SK-N-SH (cell line): ENCODE results near the gene OTOR. TPM values are rescaled to one million over a fixed set of nuclear protein-coding genes. Genes with fewer than 3 reads are reported as not detected.

Experiments used
- CTCF ChIA-PET: fragments of 300-600, 350-600 bp; formaldehyde crosslinking; extraction: SDS; loops from one replicate; lab custom pipeline; 2021; lab: Yijun Ruan, JAX
- POLR2A ChIA-PET: fragments of 350-600 bp; sonication (Branson Sonifier 250); formaldehyde crosslinking; extraction: SDS; loops from one replicate; lab custom pipeline; 2020; ENCODE audit warnings: antibody characterized with exemption, inconsistent platforms; lab: Yijun Ruan, JAX
- DNase-seq: peaks from one replicate; pipeline ENCODE4 v3.0.0; 2012
- H2AFZ ChIP-seq: fragments of 200-600 bp; sonication (generic); 2 replicates; pipeline ENCODE4 v1.8.1; 2016; ENCODE audit warnings: antibody characterized with exemption, mild to moderate bottlenecking, low read depth
- H3F3A ChIP-seq: fragments of 200-600 bp; sonication (generic); replicated peaks from 2 replicates; pipeline ENCODE3; 2016; ENCODE audit warnings: antibody characterized with exemption, mild to moderate bottlenecking; ENCODE audit not compliant: insufficient read depth
- H3K27ac ChIP-seq, 2 experiments: fragments of 200-500 bp in 1 of 2; fragments of 200-600 bp in 1 of 2; sonication (Bioruptor generic) in 1 of 2; sonication (generic), shearing (Covaris generic) in 1 of 2; 2 replicates each; pipeline versions ENCODE4 v1.5.1 to v1.6.1; 2014 to 2016; ENCODE audit warnings: low read depth in 2 of 2, inconsistent platforms in 1 of 2, low read length in 1 of 2, mild to moderate bottlenecking in 1 of 2, mixed read lengths in 1 of 2
- H3K27me3 ChIP-seq: fragments of 200-600 bp; sonication (generic), shearing (Covaris generic); 2 replicates; pipeline ENCODE4 v1.6.1; 2016; ENCODE audit warnings: mixed run types; ENCODE audit not compliant: insufficient read depth
- H3K36me3 ChIP-seq, 2 experiments: fragments of 200-500 bp in 1 of 2; fragments of 200-600 bp in 1 of 2; sonication (Bioruptor generic) in 1 of 2; sonication (generic) in 1 of 2; replicated peaks in 1 of 2; 2 replicates each; pipeline versions ENCODE3 to v1.5.1; 2014 to 2016; ENCODE audit warnings: low read length in 1 of 2, mild to moderate bottlenecking in 1 of 2; ENCODE audit not compliant: insufficient read depth in 2 of 2, control insufficient read depth in 1 of 2
- H3K4me1 ChIP-seq, 2 experiments: fragments of 200-500 bp in 1 of 2; fragments of 200-600 bp in 1 of 2; sonication (Bioruptor generic) in 1 of 2; sonication (generic), shearing (Covaris generic) in 1 of 2; 2 replicates each; pipeline versions ENCODE4 v1.5.1 to v1.6.1; 2014 to 2016; ENCODE audit warnings: low read depth in 1 of 2, low read length in 1 of 2, mixed run types in 1 of 2; ENCODE audit not compliant: insufficient read depth in 2 of 2, control insufficient read depth in 1 of 2
- H3K4me2 ChIP-seq: fragments of 200-600 bp; sonication (generic), shearing (Covaris generic); 2 replicates; pipeline ENCODE4 v1.6.1; 2017; ENCODE audit warnings: mixed run types
- H3K4me3 ChIP-seq, 2 experiments: fragments of 200-500 bp in 1 of 2; fragments of 200-600 bp in 1 of 2; sonication (Bioruptor generic) in 1 of 2; sonication (generic), shearing (Covaris generic) in 1 of 2; 2 replicates each; pipeline versions ENCODE4 v1.5.1 to v1.8.1; 2014 to 2016; ENCODE audit warnings: low read depth in 2 of 2, inconsistent platforms in 1 of 2, low read length in 1 of 2, mild to moderate bottlenecking in 1 of 2, mixed read lengths in 1 of 2, moderate library complexity in 1 of 2
- H3K79me2 ChIP-seq: fragments of 200-600 bp; sonication (generic); 2 replicates; pipeline ENCODE4 v1.8.1; 2017; ENCODE audit warnings: mild to moderate bottlenecking; ENCODE audit not compliant: insufficient read depth
- H3K9ac ChIP-seq: fragments of 200-600 bp; sonication (generic); 2 replicates; pipeline ENCODE4 v1.6.1; 2017; ENCODE audit warnings: mixed run types
- H3K9me2 ChIP-seq: fragments of 200-600 bp; sonication (generic); 2 replicates; pipeline ENCODE4 v1.6.1; 2017; ENCODE audit warnings: mixed run types
- H3K9me3 ChIP-seq: fragments of 200-600 bp; sonication (generic); 2 replicates; pipeline ENCODE4 v1.6.1; 2017; ENCODE audit warnings: mixed run types, mild to moderate bottlenecking, moderate library complexity
- H4K20me1 ChIP-seq: fragments of 200-600 bp; sonication (generic); 2 replicates; pipeline ENCODE4 v1.6.1; 2017; ENCODE audit warnings: mild to moderate bottlenecking, mixed run types; ENCODE audit not compliant: insufficient read depth
- CHD2 ChIP-seq: fragments of 150-350 bp; IDR thresholded peaks from 2 replicates; pipeline ENCODE4 v1.6.1; 2018; ENCODE audit warnings: low read length; ENCODE audit not compliant: partially characterized antibody
- CTCF ChIP-seq: fragments of 200-600 bp; sonication (generic); IDR thresholded peaks from 2 replicates; pipeline ENCODE4 v1.6.1; 2017; ENCODE audit warnings: antibody characterized with exemption, mild to moderate bottlenecking, moderate library complexity
- ELF1 ChIP-seq: IDR thresholded peaks from 2 replicates; pipeline ENCODE4 v1.4.0; 2012
- EP300 ChIP-seq, 2 experiments: IDR thresholded peaks; 2 replicates each; pipeline versions ENCODE4 v1.4.0 to v1.6.1; 2012; ENCODE audit warnings: borderline replicate concordance in 1 of 2, low read depth in 1 of 2, low read length in 1 of 2
- FOXJ3 ChIP-seq: sonication (generic); formaldehyde crosslinking; IDR thresholded peaks from 2 replicates; pipeline ENCODE4 v1.5.1; 2020; ENCODE audit warnings: mild to moderate bottlenecking, missing genetic modification reagents
- FOXM1 ChIP-seq: IDR thresholded peaks from 2 replicates; pipeline ENCODE4 v1.4.0; 2012; ENCODE audit warnings: low read depth, mild to moderate bottlenecking
- GATA2 ChIP-seq: sonication (generic); formaldehyde crosslinking; IDR thresholded peaks from 2 replicates; pipeline ENCODE4 v1.5.0; 2020; ENCODE audit warnings: mild to moderate bottlenecking, missing genetic modification reagents
- IRF3 ChIP-seq: fragments of 150-350 bp; IDR thresholded peaks from 2 replicates; pipeline ENCODE4 v1.6.1; 2016; ENCODE audit warnings: mild to moderate bottlenecking, low read depth, low read length
- JUND ChIP-seq: IDR thresholded peaks from 2 replicates; pipeline ENCODE4 v1.4.0; 2012
- MAX ChIP-seq: IDR thresholded peaks from 2 replicates; pipeline ENCODE4 v1.4.0; 2012; ENCODE audit warnings: low read depth
- MXI1 ChIP-seq: IDR thresholded peaks from 2 replicates; pipeline ENCODE4 v1.6.1; 2012; ENCODE audit warnings: mild to moderate bottlenecking, low read depth, low read length, improper control_type of control experiment
- NRF1 ChIP-seq: IDR thresholded peaks from 2 replicates; pipeline ENCODE4 v1.6.1; 2012; ENCODE audit warnings: low read depth, mild to moderate bottlenecking, low read length
- PBX3 ChIP-seq: IDR thresholded peaks from 2 replicates; pipeline ENCODE4; 2012
- POLR2AphosphoS5 ChIP-seq: IDR thresholded peaks from 2 replicates; pipeline ENCODE4 v1.6.1; 2012; ENCODE audit warnings: low read depth, low read length
- RCOR1 ChIP-seq: fragments of 150-350 bp; IDR thresholded peaks from 2 replicates; pipeline ENCODE4 v1.6.1; 2017; ENCODE audit warnings: antibody characterized with exemption, low read length
- RFX5 ChIP-seq: IDR thresholded peaks from 2 replicates; pipeline ENCODE4 v1.6.1; 2012; ENCODE audit warnings: mild to moderate bottlenecking, improper control_type of control experiment, low read length
- RXRA ChIP-seq: IDR thresholded peaks from 2 replicates; pipeline ENCODE4 v1.4.0; 2012; ENCODE audit warnings: low read depth, mild to moderate bottlenecking, borderline replicate concordance
- SMC3 ChIP-seq: IDR thresholded peaks from 2 replicates; pipeline ENCODE4 v1.6.1; 2012; ENCODE audit warnings: low read depth, low read length, improper control_type of control experiment
- TAF1 ChIP-seq: IDR thresholded peaks from 2 replicates; pipeline ENCODE4 v1.6.1; 2012; ENCODE audit warnings: low read depth, mild to moderate bottlenecking, low read length, moderate library complexity, borderline replicate concordance
- TEAD4 ChIP-seq: IDR thresholded peaks from 2 replicates; pipeline ENCODE4 v1.4.0; 2012; ENCODE audit warnings: mild to moderate bottlenecking, borderline replicate concordance; ENCODE audit not compliant: insufficient read depth
- USF2 ChIP-seq: fragments of 150-350 bp; IDR thresholded peaks from 2 replicates; pipeline ENCODE4 v1.6.1; 2017; ENCODE audit warnings: antibody characterized with exemption, low read length, low read depth, borderline replicate concordance
- YY1 ChIP-seq: IDR thresholded peaks from 2 replicates; pipeline ENCODE4 v1.4.0; 2012; ENCODE audit warnings: low read depth, mild to moderate bottlenecking
- WGBS: methylation state at CpG from one replicate; pipeline ENCODE4 v1.1.6; 2017; ENCODE audit warnings: low lambda C conversion rate; 5-methylcytosine and 5-hydroxymethylcytosine counted together
- polyA plus RNA-seq, 3 experiments: library from polyadenylated mRNA; depleted of rRNA; stranded (reverse); fragments of >200 nt; gene quantifications; 2 replicates each; pipeline ENCODE4 v1.2.3, GENCODE V29; 2012

The OTOR gene
- polyA plus RNA-seq, 1 of the 3 experiments (the other 2 are of a cell fraction) = not detected

GRCh38 chr20:16747291-16747811, 807 bp upstream of the OTOR start:
- 65% methylated on average over 3 of the region's 3 CpGs for WGBS
- Histone ChIP-seq H3K36me3 (peaks cover 2 to 3% of the 10 kb centered on the region in 2 experiments), H3K27me3 (0 out of 2 replicates have a peak, but pooled peaks cover 5% of the 10 kb centered on the region), H3K9ac (no peak overlapping the region), H3K9me2 (no peaks in the 10 kb centered on the region), H3K4me3 (no peak overlapping the region), H4K20me1 (no peaks in the 10 kb centered on the region), H3K9me3 (no peaks in the 10 kb centered on the region), H3F3A (no peaks in the 10 kb centered on the region), H3K4me1 (peaks cover 0 to 3% of the 10 kb centered on the region in 2 experiments; a peak in 2 of 4 replicates), H2AFZ (no peak overlapping the region), H3K79me2 (no peaks in the 10 kb centered on the region), H3K27ac (peak overlapping the region in 1 of 2 experiments; percentile 76; a peak in 1 of 4 replicates), H3K4me2 (no peak overlapping the region)
- no peak for TF ChIP-seq RFX5
- no peak for TF ChIP-seq USF2
- TF ChIP-seq FOXM1 = no peak
- no peak for TF ChIP-seq EP300 (IDR thresholded peaks at IDR 0.05; ENCODE audit: borderline replicate concordance in 1 of 2, low read depth in 1 of 2, low read length in 1 of 2)
- TF ChIP-seq SMC3 = no peak
- no peak for TF ChIP-seq FOXJ3 (CRISPR knock-in tag)
- no peak for TF ChIP-seq TEAD4
- TF ChIP-seq POLR2AphosphoS5 = no peak
- no peak for TF ChIP-seq NRF1
- no peak for TF ChIP-seq JUND
- TF ChIP-seq RXRA = no peak
- TF ChIP-seq YY1 = no peak
- no peak for TF ChIP-seq TAF1
- no peak for TF ChIP-seq PBX3
- no peak for TF ChIP-seq GATA2 (CRISPR knock-in tag)
- no peak for TF ChIP-seq MXI1
- TF ChIP-seq RCOR1 = no peak
- POLR2A ChIA-PET = no interaction called here
- CTCF ChIA-PET = interaction anchor here (1.4 to 1.5 kb wide), 2 partner anchors 14 to 272 kb away, joined by 3 to 18 read pairs; no protein-coding TSS in a partner anchor
- no peak for DNase-seq

GRCh38 chr20:16749573-16749972, 1.4 kb downstream of the OTOR start:
- CTCF ChIA-PET = interaction anchor here (0.7 to 1.7 kb wide), 3 partner anchors 12 to 14 kb away, joined by 3 to 7 read pairs (median 3); no protein-coding TSS in a partner anchor
- POLR2A ChIA-PET = no interaction called here
- DNase-seq = no peak
- no peak for TF ChIP-seq FOXM1
- no peak for TF ChIP-seq SMC3
- TF ChIP-seq CHD2 = no peak
- no peak for TF ChIP-seq ELF1
- no peak for TF ChIP-seq JUND
- TF ChIP-seq IRF3 = no peak
- TF ChIP-seq CTCF = no peak; the same call in 1 of the 2 replicates
- no peak for TF ChIP-seq RFX5
- no peak for TF ChIP-seq PBX3
- TF ChIP-seq POLR2AphosphoS5 = no peak
- no peak for TF ChIP-seq YY1
- no peak for TF ChIP-seq MAX

More at GRCh38 chr20:16749573-16749972, 1.4 kb downstream of the OTOR start:
- H3K27me3 ChIP-seq = 0 out of 2 replicates have a peak, but pooled peaks cover 5% of the 10 kb centered on the region
- H2AFZ ChIP-seq = no peak overlapping the region
- no peaks in the 10 kb centered on the region for H3K9me2 ChIP-seq
- 76% methylated on average over 11 of the region's 11 CpGs for WGBS
- H3F3A ChIP-seq = no peaks in the 10 kb centered on the region
- H3K4me2 ChIP-seq = no peak overlapping the region
- no peaks in the 10 kb centered on the region for H3K9me3 ChIP-seq
- no peaks in the 10 kb centered on the region for H4K20me1 ChIP-seq
- no peaks in the 10 kb centered on the region for H3K79me2 ChIP-seq
- H3K4me1 ChIP-seq = peaks cover 0 to 3% of the 10 kb centered on the region in 2 experiments; a peak in 2 of 4 replicates
- no peak overlapping the region for H3K27ac ChIP-seq
- H3K9ac ChIP-seq = no peak overlapping the region
- no peak overlapping the region for H3K4me3 ChIP-seq
- H3K36me3 ChIP-seq = no peaks in the 10 kb centered on the region
